ENCODE results near the gene CACNA1A.
"Not testable (repeated sequence)": the region's sequence is repeated elsewhere in the genome, so short reads cannot be mapped to it uniquely, and the experiment has no call there.

The CACNA1A gene

DNA sequence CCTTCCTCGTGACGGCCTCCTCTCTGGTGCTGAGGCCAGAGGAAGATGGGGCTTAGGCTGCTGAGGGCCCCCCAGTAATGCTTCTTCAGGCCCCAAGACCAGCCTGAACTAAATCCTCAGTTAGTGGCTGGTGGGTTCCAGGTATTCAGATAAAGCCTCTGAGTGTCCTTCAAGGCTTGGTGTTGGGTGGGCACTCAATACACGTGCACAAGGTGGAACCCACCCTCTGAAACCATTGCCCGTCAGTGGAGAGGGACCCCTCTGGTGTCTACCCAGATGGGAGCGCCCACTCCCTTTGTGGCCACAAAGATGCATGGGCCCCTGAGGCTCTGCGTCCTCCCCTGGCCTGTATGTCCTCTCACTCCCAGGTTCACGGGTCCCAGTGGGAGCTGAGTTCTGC lies 277.0 kb downstream of the CACNA1A start:
- no peak for DNase-seq (ENCODE audit: low spot score)

DNA sequence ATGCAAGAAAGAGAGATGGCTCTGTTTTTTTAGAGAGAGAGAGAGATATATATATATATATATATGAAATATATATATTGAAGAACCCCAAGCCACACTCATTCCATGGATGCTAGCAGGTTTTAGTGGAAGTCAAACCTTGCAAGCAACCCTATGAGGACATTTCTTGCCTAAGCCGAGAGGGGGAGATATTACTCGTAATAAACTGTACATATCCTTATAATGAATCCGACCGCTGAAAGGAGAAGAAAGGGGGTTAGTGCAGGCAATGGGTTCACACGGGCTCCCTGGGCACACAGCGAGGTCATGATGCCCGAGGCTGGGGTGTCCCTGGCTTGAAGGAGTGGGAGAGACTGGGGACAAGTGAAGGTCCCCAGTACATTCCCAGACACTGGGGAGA lies 277.7 kb downstream of the CACNA1A start:
- DNase-seq (ENCODE audit: low spot score) = no peak

DNA sequence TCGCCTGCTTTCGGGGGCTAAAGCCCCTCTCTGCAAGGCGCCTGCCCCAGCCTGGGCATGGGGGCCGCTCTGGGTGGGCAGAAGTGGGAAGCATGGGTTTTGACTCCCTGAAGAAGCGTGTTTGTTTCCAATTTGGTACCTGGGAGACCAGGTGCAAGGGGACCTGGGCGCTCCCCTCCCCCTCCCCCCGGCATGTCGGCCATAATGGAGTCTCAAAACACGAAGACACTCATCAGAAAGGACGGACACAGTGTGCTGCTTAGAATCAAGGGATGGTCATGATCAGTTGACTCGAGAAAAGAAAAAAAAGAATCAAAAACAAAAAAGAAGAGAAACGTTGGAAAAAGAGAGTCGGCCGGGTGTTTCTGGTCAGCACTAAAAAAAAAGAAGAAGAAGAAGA lies 279.3 kb downstream of the CACNA1A start:
- no peak for DNase-seq (ENCODE audit: low spot score)

DNA sequence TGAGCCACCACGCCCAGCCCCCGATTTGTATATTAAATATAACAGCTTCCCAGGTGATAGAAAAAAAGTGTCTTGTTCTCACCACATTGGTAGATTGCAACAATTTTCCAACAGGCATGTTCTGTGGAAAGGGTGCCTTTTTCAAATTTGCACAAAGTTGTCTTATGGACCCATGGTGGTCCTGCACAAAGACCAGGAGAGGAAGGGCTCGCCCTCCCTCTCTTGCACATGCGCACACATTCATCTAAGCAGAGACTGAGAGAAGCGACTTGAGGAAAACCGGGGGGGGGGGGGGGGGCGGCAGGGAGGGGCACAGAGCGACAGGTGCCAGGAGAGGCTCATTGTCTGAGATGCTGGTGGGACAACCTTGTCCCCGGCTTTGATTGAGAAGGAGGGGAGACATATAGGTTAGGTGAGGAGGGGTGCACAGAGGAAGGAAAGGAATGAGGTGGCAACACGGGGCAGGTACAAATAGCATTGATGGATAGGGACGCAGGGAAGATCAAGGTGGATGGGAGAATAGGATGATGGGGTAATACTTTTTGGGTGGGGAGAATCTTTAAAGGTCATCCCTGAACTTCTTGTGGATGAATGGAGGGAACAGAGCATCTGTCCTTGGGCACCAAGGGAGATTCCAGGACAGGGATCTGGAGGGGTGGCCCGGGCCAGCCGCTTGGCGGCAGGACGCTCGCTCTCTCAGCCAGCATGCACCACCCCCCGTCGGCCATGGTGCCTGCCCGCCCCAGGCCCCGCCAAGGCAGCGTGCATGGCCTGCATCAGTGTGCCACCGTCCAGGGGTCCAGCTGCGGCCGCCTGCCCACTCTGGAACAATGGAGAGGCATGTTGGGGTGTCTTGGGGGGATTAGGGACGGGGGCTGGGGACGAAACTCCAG lies 280.1 kb downstream of the CACNA1A start:
- no peak for DNase-seq (ENCODE audit: low spot score)

DNA sequence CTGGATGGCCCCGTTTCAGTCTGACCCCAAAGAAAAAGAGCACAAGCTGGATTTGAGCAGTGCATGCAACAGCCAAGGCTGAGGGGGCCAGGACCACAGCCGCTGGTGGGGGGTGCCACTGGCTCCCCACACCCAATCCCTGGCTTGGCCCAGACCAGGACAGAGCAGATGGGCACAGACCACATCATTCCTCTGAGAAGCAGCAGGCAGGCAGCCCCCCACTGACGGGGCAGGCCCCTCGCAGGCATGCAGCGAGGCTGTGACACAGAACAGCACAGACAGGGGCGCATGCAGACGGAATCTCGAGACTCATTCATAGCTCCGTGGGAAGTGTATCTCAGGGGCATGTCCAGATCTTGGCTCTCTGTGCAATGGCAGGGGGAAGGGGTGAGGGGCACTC lies 281.2 kb downstream of the CACNA1A start:
- DNase-seq (ENCODE audit: low spot score) = no peak

DNA sequence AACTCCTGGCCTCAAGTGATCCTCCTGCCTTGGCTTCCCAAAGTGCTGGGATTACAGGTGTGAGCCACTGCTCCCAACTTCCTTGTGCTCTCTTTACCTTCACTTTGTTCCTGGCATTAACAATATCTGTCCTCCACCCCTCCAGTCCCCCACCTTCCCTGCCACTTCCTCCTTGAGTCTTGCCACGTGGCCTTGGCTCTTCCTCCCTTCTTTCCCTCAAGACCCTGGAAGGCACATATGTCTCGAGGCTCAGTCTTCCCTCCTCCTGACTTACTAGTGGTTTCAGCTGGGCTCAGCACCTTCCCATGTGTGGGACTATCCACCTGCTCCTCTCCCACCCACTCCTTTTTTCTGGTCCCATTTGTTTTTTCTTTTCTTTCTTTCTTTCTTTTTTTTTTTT lies 285.4 kb downstream of the CACNA1A start:
- no peak for DNase-seq (ENCODE audit: low spot score)

DNA sequence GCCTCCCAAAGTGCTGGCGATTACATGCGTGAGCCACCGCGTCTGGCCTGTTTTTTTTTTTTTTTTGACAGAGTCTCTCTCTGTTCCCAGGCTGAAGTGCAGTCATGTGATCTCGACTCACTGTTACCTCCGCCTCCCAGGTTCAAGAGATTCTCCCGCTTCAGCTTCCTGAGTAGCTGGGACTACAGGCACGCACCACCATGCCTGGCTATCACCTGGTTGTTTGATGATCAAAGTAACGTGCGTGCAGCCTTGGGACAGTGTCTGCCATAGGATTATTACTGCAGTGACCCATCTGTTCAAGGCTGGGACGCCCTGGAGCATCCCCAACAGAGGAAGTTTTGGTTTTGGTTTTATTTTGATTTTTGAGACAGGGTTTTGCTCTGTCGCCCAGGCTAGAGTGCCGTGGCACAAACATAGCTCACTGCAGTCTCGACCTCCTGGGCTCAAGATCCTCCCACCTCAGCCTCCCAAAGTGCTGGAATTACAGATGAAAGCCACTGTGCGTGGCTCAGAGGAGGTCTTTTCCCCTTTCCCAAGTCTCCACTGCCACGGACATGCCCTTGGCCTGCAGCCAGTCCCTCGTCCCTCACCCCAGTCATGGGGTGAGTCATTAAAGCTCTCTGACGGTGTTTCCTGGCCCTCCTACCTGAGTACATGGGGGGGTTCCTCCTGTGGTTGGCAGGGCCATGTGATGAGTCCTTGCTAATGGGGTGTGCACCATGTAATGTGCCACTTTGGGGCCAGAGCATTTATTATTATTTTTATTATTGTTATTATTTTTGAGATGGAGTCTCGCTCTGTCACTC lies 290.5 kb downstream of the CACNA1A start:
- no peak for DNase-seq (ENCODE audit: low spot score)

DNA sequence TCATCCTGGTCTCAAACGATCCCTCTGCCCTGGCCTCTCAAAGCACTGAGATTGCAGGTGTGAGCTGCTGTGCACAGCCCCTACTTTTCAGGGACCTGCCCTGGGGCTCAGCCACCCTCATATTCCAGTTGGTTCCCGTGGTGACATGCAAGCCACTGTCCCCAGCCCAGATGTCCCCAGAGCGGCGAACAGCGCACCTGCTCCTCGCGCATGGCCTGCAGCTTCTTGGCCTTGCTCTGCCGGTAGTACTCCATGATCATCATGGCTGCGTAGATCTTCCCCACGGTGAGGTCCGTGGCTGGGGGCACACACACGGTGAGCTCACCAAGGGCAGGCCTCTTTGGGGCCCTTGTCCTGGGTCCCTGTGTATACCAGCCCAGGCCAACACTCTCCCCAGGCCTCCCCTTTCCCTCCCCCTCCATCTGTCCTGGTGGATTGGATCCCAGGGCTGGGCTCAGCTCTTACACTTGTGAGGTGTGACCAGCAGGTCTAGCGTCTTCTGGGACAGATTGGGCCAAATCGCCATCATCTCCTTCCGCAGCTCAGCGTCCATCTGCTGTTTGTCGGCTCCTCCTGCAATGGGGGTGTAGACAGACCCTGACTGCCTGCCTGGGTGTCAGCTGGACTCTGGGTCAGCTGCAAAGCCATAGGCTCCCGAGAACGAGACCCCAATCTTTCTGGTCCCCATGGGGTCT lies 292.1 kb downstream of the CACNA1A start:
- no peak for DNase-seq (ENCODE audit: low spot score)

DNA sequence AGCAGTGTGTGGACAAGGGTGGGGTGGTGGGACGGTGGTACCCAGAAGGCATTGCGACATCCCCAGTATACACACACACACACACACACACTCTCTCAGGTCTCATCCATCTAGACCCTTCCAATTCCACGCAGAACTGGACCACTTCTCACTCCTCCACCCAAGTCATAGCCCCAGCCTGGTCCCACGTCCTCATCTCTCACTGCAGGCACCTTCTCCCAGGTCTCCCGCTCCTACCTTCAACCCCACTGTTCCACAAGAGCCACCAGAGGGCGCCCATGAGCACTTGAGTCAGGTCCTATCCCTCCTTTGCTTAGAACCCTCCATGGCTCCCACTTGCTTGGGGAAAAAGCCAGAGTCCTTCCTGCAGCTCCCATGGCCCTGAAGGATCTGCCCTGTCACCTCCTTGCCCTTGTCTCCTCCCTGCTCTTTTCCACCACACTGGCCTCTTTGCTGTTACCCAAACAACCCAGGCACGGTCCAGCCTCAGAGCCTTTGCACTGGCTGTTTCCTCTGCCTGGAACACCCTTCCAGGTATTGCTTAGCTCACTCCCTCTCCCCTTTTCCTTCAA lies 293.4 kb downstream of the CACNA1A start:
- DNase-seq (ENCODE audit: low spot score) = peak; percentile 50

DNA sequence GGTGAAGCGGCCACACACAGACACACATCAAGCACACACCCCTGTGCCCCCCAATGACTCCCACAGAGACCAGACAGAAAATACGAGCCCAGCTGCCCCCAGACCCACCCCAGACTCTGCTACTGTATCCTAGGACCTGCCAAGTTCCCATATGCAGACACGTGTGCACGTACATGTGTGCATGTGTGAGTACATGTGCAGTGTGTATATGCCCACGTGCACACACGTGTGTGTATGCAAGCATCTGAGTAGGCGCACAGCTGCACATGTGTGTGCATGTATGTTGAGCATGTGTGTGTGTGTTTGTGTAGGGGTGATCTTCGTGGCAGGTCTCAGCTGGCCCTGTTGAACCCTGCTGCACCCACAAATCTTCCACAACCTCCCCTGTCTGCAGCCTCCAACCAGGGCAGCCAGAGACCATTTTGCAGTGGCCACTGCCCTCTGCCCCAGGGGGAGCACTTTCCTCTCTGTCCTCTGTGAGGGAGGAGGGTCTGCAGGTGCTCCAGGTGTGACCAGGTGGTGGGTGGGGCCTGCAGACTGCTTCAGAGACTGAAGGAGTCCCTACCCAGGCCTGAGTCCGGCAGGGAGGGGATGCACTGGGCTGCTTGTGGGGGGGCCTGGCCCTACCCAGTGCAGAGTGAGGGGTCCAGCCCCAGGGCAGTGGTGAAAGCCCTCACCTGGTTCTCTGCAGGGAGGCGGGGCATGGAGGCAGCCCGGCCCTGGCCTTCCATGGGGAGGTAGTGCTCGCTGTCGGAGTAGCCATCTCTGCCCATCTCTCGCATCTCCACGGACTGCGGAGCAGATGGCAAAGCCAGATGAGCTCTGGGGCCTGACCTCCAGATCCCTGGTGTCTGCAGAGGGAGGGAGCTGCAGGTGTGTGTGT lies 294.6 kb downstream of the CACNA1A start:
- no peak for DNase-seq (ENCODE audit: low spot score)

DNA sequence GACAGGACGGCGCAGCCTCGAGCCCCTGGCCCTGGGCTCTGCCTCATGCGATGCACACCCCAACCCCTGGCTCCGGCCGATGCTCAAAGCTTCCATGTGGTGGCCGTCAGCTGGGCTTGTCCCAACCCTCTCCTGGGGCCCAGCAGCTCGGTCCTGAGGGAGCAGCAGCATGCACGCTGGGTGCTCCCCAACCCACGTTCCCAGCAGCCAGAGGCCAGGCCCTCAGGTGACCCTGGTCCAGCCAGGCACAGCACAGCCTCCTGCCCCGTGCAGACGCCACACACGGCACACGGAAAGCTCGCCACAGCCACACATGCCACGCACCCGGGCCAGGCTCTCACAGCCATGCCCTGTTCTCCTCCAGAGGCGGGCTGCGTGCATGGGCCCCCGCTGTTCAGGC lies 295.3 kb downstream of the CACNA1A start:
- no peak for DNase-seq (ENCODE audit: low spot score)

DNA sequence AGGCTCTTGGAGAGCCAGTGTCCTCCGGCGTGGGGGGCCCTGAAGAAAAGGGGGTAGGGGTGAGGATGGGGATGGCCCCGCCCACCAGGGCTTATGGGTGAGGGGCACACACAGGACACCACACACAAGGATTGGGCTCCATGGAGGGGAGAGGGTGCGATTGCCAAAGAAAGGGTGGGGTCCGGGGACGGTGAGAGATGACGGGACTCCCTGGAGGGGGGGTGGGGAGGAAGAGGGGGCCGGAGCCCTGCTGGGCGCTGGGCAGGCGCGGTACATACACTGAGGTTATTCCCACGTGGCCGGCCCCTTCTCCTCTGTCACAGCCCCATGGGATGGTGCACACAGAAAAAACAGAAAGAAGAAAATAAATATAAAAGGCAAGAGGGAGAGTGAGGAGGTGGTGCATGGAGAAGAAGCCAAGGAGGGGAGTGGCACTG lies 295.9 kb downstream of the CACNA1A start:
- DNase-seq (ENCODE audit: low spot score) = no peak

DNA sequence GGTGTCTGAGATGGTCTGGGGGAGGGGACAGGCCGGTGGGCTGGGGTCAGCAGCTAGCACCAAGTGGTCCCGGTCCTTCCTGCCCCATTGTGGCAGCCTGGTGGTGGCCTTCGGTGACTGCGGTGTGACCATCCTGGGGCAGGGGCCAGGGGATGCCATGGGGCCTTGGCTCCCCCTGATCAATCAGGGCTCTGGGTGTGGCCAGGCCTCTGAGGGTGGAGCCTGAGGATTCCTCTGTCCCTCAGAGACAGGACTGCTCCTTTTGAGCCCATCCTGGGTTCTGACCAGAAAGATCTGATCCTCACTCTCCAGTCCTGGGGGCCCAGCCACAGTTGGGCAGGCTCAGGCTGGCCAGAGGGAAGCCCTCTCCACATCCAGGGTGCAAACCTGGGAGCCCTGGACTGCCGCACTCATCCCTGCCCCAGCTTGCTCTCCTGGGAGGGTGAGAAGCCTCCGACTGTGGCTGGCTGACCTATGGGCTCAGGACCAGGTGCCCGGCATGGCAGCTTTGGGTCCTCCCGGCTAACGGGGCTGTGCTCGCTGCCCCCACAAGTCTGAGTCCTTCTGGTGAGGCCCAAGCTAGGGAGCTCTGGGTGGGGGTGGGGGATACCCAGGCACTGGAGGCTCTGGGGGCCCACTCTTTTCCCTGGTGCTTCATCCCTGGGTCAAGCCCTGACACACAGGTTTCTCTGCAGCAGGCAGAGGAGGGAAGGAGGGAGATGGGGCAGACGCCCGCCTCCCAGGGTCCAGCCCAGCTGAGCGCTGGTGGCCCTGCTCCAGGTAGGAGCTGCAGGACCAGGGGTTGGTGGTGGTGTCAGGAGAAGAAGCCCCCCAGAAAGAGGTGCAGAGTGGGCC lies 296.6 kb downstream of the CACNA1A start:
- DNase-seq (ENCODE audit: low spot score) = peak; percentile 19

DNA sequence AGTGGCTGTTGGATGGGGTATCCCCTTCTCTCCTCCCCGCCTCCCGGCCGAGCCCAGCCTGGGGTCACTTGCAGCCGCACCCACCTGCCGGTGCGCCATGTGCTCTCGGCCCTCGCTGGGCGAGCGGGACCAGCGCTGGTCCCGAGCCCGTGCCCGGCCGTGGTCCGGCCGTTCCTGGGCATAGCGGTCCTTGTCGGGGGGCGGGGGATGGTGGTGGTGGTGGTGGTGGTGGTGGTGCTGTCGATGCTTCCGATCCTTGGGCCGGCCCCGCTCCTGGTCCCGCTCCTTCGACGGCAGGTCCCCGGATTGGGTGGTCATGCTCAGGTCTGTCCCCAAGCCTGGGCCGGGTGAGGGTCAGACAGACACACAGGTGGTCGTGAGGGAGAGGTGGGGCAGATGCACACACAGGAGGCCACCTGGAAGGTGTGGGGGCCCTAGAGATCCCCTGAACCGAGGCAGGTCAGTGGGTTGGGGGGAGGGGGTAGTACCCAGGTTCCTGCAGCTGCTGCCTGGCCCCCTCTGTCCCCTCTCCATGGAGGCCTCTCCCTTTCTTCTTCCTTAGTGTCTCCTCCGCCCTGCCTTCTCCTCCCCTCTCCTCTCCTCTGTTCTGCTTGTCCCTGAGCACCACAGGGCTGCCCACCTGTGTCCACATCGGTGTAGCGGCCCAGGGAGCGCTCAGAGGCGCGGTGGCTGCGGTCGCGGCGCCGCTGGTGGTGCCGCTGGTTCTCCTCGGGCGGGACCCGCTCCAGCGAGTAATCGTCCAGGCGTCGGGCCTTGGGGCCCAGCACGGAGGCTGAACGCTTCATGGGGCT lies 297.4 kb downstream of the CACNA1A start:
- DNase-seq (ENCODE audit: low spot score) = no peak

DNA sequence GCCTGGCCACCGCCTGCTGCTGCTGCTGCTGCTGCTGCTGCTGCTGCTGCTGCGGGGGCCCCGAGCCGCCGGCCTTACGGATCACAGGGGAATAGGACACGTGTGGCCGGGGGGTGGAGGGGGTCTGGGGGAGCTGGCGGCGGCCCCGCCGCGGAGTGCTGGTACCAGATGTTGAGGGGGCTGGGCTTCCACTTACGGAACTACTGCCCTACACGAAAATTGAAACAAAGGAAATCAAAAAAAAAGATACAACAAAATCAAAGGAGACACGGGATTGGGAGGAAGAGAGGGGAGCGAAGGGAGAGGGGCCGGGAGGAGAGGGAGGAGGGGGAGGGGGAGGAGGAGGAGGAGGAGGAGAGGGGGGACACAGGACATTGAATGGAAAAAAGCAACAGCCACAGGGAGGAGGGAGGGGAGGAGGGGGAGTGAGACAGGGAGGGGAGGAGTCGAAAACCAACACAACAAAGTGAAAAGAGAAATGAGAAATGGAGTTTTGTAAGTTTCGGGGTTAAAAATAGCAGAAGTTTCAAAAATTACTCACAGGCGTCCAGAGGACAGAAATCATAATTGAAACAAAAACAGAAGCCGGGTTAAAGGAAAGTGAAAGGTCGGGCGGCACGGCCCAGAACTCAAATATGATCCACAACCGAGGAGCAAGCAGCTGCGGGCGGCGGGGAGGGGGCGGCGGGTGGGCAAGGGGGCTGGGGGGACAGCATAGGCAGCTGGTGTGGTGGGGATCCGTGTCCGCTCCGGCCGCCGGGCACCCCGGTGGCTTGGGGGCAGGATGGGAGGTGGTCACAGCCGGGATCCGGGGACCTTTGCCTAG lies 298.2 kb downstream of the CACNA1A start:
- peak; percentile 86 for DNase-seq (ENCODE audit: low spot score)

DNA sequence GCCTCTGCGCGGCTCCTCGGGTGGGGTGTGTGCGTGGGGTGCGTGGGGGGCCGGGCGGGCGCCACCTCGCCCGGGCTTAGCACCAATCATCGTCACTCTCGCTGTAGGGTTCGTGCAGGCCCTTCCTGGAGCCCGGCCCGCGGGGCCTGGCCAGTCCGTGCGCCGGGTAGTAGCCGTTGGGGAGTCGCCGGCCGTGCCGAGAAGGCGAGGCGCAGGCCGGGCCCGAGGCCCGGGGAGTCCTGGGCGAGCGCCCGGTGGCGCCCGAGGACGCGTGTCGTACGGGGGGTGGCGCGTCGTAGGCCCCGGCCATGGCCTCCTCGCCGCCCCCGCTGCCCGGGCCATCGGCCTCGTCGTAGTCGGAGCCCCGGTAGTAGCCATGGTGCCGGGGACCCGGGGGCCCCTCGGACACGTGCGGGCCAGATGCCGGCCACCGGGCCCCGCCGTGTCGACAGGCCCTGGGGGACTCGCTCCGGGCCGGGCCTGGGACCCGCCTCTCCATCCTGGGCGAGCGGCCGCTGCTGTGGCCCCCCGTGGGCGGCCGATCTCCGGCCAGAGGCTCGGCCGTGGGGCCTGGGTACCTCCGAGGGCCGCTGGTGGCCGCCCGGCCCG lies 298.9 kb downstream of the CACNA1A start:
- DNase-seq (ENCODE audit: low spot score) = peak; percentile 75

DNA sequence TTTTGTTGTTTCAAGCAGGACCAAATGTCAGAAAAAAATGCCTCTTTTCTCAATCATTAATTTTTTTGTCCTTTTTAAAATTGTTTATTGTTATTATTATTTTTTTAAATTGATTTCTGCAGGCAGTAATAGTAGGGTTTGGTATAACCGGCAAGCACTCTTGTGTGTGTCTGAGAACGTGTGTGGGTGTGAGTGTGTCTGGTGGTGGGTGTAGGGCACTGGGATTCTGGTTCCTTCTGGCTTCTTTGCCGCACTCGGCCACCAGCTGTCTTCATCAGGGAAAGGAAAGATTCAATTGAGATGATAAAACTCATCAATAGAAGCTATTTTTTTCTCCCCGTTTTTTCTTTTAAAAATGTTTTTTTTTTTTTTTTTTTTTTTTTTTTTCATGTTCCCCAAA lies 299.7 kb downstream of the CACNA1A start:
- no peak for DNase-seq (ENCODE audit: low spot score)

DNA sequence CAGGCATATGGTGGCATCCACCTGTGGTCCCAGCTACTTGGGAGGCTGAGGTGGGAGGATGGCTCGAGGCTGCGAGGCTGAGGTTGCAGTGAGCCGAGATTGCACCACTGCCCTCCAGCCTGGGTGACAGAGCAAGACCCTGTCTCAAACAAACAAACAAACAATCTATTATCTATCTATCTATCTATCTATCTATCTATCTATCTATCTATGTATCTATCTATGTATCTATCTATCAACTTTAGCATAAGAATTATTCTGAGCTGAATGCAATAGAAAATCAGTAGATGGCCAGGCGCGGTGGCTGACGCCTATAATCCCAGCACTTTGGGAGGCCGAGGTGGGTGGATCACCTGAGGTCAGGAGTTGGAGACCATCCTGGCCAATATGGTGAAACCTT lies 304.2 kb downstream of the CACNA1A start:
- not testable (repeated sequence) for DNase-seq (ENCODE audit: low spot score)
